ENCODE measurements around the gene SF3A2. TPM values are rescaled to one million over a fixed set of nuclear protein-coding genes. Genes with fewer than 3 reads are reported as not detected.

Gene SF3A2
- total RNA-seq, 1 donor from 2014 or later, result 142 TPM

- peak overlapping the region; percentile 53 for H3K4me3 Mint-ChIP-seq
- DNase-seq (ENCODE audit: low spot score in 2 of 2, unreplicated experiment in 2 of 2), result no peak
- no peak for TF ChIP-seq CTCF (IDR thresholded peaks at IDR 0.05; ENCODE audit: unreplicated experiment)
- H3K27ac Mint-ChIP-seq, result no peak overlapping the region
- no peaks in the 10 kb centered on the region for H3K9me3 Mint-ChIP-seq
- H3K4me1 Mint-ChIP-seq, result peaks cover 6% of the 10 kb centered on the region
- H3K36me3 Mint-ChIP-seq, result no peaks in the 10 kb centered on the region
- peaks cover 85% of the 10 kb centered on the region for H3K27me3 Mint-ChIP-seq (ENCODE audit: low read depth)
Measured at GRCh38 chr19:2288818-2289713, 52.4 kb downstream of the SF3A2 start.

- Mint-ChIP-seq H3K4me1 (peaks cover 7% of the 10 kb centered on the region), H3K4me3 (peak overlapping the region; percentile 53), H3K36me3 (no peaks in the 10 kb centered on the region), H3K27ac (no peak overlapping the region), H3K9me3 (no peaks in the 10 kb centered on the region), H3K27me3 (ENCODE audit: low read depth) (peaks cover 90% of the 10 kb centered on the region)
- no peak for TF ChIP-seq CTCF (IDR thresholded peaks at IDR 0.05; ENCODE audit: unreplicated experiment)
- DNase-seq (ENCODE audit: low spot score in 2 of 2, unreplicated experiment in 2 of 2), result no peak
Measured at GRCh38 chr19:2289714-2290435, 53.3 kb downstream of the SF3A2 start.

GRCh38 chr19:2290441-2291184 is 54.0 kb downstream of the SF3A2 start:
- Mint-ChIP-seq H3K4me1 (peaks cover 9% of the 10 kb centered on the region), H3K36me3 (no peaks in the 10 kb centered on the region), H3K27ac (no peak overlapping the region), H3K9me3 (no peaks in the 10 kb centered on the region), H3K4me3 (peak overlapping the region; percentile 49), H3K27me3 (ENCODE audit: low read depth) (peaks cover 90% of the 10 kb centered on the region)
- no peak for DNase-seq (ENCODE audit: low spot score in 2 of 2, unreplicated experiment in 2 of 2)
- TF ChIP-seq CTCF (IDR thresholded peaks at IDR 0.05; ENCODE audit: unreplicated experiment), result no peak

- Mint-ChIP-seq H3K36me3 (no peaks in the 10 kb centered on the region), H3K27ac (no peak overlapping the region), H3K4me3 (peak overlapping the region; percentile 49), H3K4me1 (peaks cover 9% of the 10 kb centered on the region), H3K9me3 (no peaks in the 10 kb centered on the region), H3K27me3 (ENCODE audit: low read depth) (peaks cover 89% of the 10 kb centered on the region)
- peak in 1 of 2 experiments; percentile 75 for DNase-seq (ENCODE audit: low spot score in 2 of 2, unreplicated experiment in 2 of 2)
- TF ChIP-seq CTCF (IDR thresholded peaks at IDR 0.05; ENCODE audit: unreplicated experiment), result no peak
Measured at GRCh38 chr19:2291185-2291751, 54.6 kb downstream of the SF3A2 start.

- Mint-ChIP-seq H3K27me3 (ENCODE audit: low read depth) (peaks cover 61% of the 10 kb centered on the region), H3K36me3 (no peaks in the 10 kb centered on the region), H3K27ac (no peak overlapping the region), H3K4me3 (no peak overlapping the region), H3K9me3 (no peaks in the 10 kb centered on the region), H3K4me1 (peaks cover 7% of the 10 kb centered on the region)
- no peak for DNase-seq (ENCODE audit: low spot score in 2 of 2, unreplicated experiment in 2 of 2)
- no peak for TF ChIP-seq CTCF (IDR thresholded peaks at IDR 0.05; ENCODE audit: unreplicated experiment)
Measured at GRCh38 chr19:2294687-2295335, 58.2 kb downstream of the SF3A2 start.

Data from mesothelial cell of epicardium (in vitro differentiated cells).